Colonic mucosa (tissue), 4 donors: Measurements from ENCODE around the gene RPTOR. TPM values are rescaled to one million over a fixed set of nuclear protein-coding genes. Genes with fewer than 3 reads are reported as not detected.
"Not testable (repeated sequence)": the region's sequence is repeated elsewhere in the genome, so short reads cannot be mapped to it uniquely, and the experiment has no call there.

ENCODE experiments used
- DNase-seq: peaks from one replicate; pipeline ENCODE4 v3.0.0-alpha.2; 2020
- H3K27ac ChIP-seq: fragments of 200-600 bp; one replicate; pipeline ENCODE4 v1.8.0; 2021
- H3K27me3 ChIP-seq: fragments of 200-600 bp; one replicate; pipeline ENCODE4 v1.8.0; 2021
- H3K36me3 ChIP-seq: fragments of 200-600 bp; one replicate; pipeline ENCODE4 v1.8.0; 2021
- H3K4me1 ChIP-seq: fragments of 200-600 bp; one replicate; pipeline ENCODE4 v1.8.0; 2021; ENCODE audit warnings: mild to moderate bottlenecking
- H3K4me3 ChIP-seq: fragments of 200-600 bp; one replicate; pipeline ENCODE4 v1.8.0; 2021
- H3K9ac ChIP-seq, 2 donors: one replicate each; pipeline ENCODE4 v1.7.0; 2013; ENCODE audit warnings: control low read depth in 2 of 2, low read depth in 2 of 2, low read length in 2 of 2
- H3K9me3 ChIP-seq: fragments of 200-600 bp; one replicate; pipeline ENCODE4 v1.8.0; 2021
- CTCF ChIP-seq: fragments of 200-600 bp; IDR thresholded peaks from one replicate; pipeline ENCODE4 v1.8.0; 2022; ENCODE audit warnings: antibody characterized with exemption, mild to moderate bottlenecking
- intact Hi-C: fragments of 100-400 bp; cut with DNase I; formaldehyde crosslinking; loops from one replicate; pipeline ENCODE4 v1.14.1; 2022
- total RNA-seq, 2 donors: library from RNA; stranded (reverse); fragmentation: NEBNext Ultra II Directional in 1 of 2; extraction: Animal tissue kit (Norgen Biotek cat#: 25700) in 1 of 2; gene quantifications; one replicate each; pipeline ENCODE4 v1.2.1, GENCODE V29; 2021
- donor health status: healthy.
- donor health status: DM: no; HTN: no; CAD: no.
- donor health status: DM: no; HTN: no; CAD: no.

Gene RPTOR
- total RNA-seq, 2 donors from 2014 or later, result 21.2 to 39.6 TPM

GRCh38 chr17:80812362-80813088 lies 267.9 kb downstream of the RPTOR start:
- H3K27ac ChIP-seq, result no peak overlapping the region
- no peaks in the 10 kb centered on the region for H3K4me1 ChIP-seq
- H3K36me3 ChIP-seq, result no peaks in the 10 kb centered on the region
- H3K4me3 ChIP-seq, result no peak overlapping the region
- no peak for TF ChIP-seq CTCF
- no peaks in the 10 kb centered on the region for H3K9me3 ChIP-seq
- H3K27me3 ChIP-seq, result no peaks in the 10 kb centered on the region
- H3K9ac ChIP-seq, result no peak overlapping the region
- DNase-seq, result no peak
- intact Hi-C loops, result no loop called here

GRCh38 chr17:80813318-80813717 lies 268.7 kb downstream of the RPTOR start:
- Histone ChIP-seq H3K27me3 (no peaks in the 10 kb centered on the region), H3K9me3 (no peaks in the 10 kb centered on the region), H3K4me1 (no peaks in the 10 kb centered on the region), H3K27ac (no peak overlapping the region), H3K4me3 (no peak overlapping the region), H3K36me3 (no peaks in the 10 kb centered on the region), H3K9ac (no peak overlapping the region)
- intact Hi-C loops, result no loop called here
- no peak for TF ChIP-seq CTCF
- DNase-seq, result no peak

GRCh38 chr17:80814491-80814890 lies 269.9 kb downstream of the RPTOR start:
- H3K9me3 ChIP-seq, result no peaks in the 10 kb centered on the region
- H3K4me1 ChIP-seq, result no peaks in the 10 kb centered on the region
- H3K4me3 ChIP-seq, result no peak overlapping the region
- TF ChIP-seq CTCF, result no peak
- DNase-seq, result no peak
- intact Hi-C loops, result no loop called here
- no peak overlapping the region for H3K9ac ChIP-seq
- H3K27me3 ChIP-seq, result no peaks in the 10 kb centered on the region
- no peaks in the 10 kb centered on the region for H3K36me3 ChIP-seq
- no peak overlapping the region for H3K27ac ChIP-seq

- Histone ChIP-seq H3K27ac (no peak overlapping the region), H3K4me1 (no peaks in the 10 kb centered on the region), H3K9me3 (no peaks in the 10 kb centered on the region), H3K36me3 (no peaks in the 10 kb centered on the region), H3K4me3 (no peak overlapping the region), H3K27me3 (no peaks in the 10 kb centered on the region), H3K9ac (no peak overlapping the region)
- no peak for TF ChIP-seq CTCF
- no peak for DNase-seq
- intact Hi-C loops, result no loop called here
Measured at GRCh38 chr17:80815151-80815681, 270.6 kb downstream of the RPTOR start.

- H3K4me3 ChIP-seq, H3K9ac ChIP-seq, DNase-seq, H3K9me3 ChIP-seq, H3K36me3 ChIP-seq, H3K27me3 ChIP-seq, H3K27ac ChIP-seq, intact Hi-C loops, H3K4me1 ChIP-seq: not testable (repeated sequence)
Measured at GRCh38 chr17:80815718-80816117, 271.1 kb downstream of the RPTOR start.
